Activated T-helper 1 cell treated with anti-CD3 and anti-CD28 coated beads, Interleukin-12 subunit alpha, Interleukin-12 subunit beta, Interleukin-2, Interleukin-4 antibody, amounts not matched to agents 30 ng/mL and 10 ng/mL and 1 ng/mL, durations not matched to agents 14 hours and 24 hours and 36 hours (primary cell): ENCODE measurements around the gene NTF4. TPM values are rescaled to one million over a fixed set of nuclear protein-coding genes. Genes with fewer than 3 reads are reported as not detected.

Source experiments
- DNase-seq: peaks from one replicate; pipeline ENCODE4 v3.0.0; 2021; ENCODE audit warnings: low spot score
- H3K27ac Mint-ChIP-seq: one replicate; pipeline ENCODE4 v1.8.0; 2021; ENCODE audit warnings: mild to moderate bottlenecking, mixed read lengths
- H3K27me3 Mint-ChIP-seq: one replicate; pipeline ENCODE4 v1.8.0; 2022; ENCODE audit warnings: mild to moderate bottlenecking, moderate library complexity, mixed read lengths; ENCODE audit not compliant: insufficient read depth
- H3K36me3 Mint-ChIP-seq: one replicate; pipeline ENCODE4 v1.8.0; 2021; ENCODE audit warnings: low read depth, mixed read lengths
- H3K4me1 Mint-ChIP-seq: one replicate; pipeline ENCODE4 v1.8.0; 2021; ENCODE audit warnings: low read depth, mixed read lengths
- H3K4me3 Mint-ChIP-seq: one replicate; pipeline ENCODE4 v1.8.0; 2021; ENCODE audit warnings: mild to moderate bottlenecking, moderate library complexity, mixed read lengths
- H3K9me3 Mint-ChIP-seq: one replicate; pipeline ENCODE4 v1.8.0; 2021; ENCODE audit warnings: mixed read lengths
- intact Hi-C: fragments of 100-400 bp; cut with micrococcal nuclease; formaldehyde crosslinking; loops from one replicate; pipeline ENCODE4 v1.15.1; 2024
- total RNA-seq: library from RNA; stranded (reverse); gene quantifications from 2 replicates; pipeline ENCODE4 v1.2.3, GENCODE V29; 2022

Gene NTF4
- total RNA-seq, 1 donor from 2014 or later, result not detected

DNA sequence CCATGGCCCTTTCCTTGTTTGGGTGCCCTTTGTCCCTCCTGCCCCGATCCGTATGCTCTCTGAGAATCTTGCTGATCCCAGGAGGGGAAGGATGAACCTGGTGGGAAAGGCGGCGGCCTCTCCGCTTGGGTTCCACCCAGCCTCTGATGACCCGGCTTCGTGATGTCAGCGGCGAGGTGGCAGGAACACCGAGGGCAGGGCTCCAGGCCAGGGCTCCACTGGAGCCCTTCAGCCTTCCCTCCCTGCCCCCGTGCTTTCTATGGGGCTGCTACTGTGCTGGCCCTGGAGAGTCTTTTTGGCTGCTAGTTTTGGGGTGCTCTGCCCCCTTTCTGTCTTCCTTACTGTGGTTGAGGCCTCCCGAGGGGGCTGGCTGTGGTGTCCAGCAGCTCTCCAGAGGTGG lies 37.7 kb upstream of the NTF4 start:
- Mint-ChIP-seq H3K4me1 (peaks cover 12% of the 10 kb centered on the region), H3K36me3 (peaks cover 42% of the 10 kb centered on the region), H3K4me3 (no peak overlapping the region), H3K9me3 (no peaks in the 10 kb centered on the region), H3K27me3 (no peaks in the 10 kb centered on the region), H3K27ac (no peak overlapping the region)
- no peak for DNase-seq
- intact Hi-C loops, result no loop called here

DNA sequence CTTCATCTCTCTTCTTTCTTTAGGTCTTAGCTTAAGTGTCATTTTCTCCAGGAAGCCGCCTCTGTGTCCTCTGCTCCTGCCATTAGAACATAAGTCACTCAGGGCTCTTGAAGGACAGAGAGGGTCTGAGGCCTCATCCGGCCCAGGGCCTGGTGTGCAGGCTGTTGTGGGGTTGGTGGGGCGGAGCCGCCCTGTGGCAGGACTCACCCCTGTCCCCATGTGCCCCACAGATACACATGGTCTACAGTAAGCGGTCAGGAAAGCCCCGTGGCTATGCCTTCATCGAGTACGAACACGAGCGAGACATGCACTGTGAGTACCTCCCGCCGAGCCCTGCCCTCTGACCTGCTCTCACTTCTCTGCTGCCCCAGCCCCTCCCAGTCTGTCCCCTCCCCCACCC lies 36.5 kb upstream of the NTF4 start:
- H3K36me3 Mint-ChIP-seq, result peaks cover 37% of the 10 kb centered on the region

DNA sequence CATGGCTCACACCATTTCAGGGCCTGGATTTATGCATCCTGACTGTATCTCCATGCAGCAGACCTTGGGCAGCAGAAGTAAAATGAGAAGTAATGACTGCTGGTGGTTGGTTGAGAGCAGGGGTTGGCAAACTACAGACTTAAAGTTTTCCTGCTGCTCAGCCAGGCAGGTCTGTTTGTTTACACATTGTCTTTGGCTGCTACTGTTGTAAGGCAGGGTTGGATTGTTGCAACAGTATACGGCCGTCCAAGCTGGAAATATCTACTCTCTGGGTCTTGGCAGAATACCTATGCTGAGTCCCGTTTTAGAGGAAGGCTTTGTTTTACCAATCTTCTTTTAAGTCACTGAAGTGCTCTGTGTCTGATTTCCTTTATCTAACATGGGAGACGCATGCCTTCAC lies 34.2 kb upstream of the NTF4 start:
- intact Hi-C loops, result no loop called here
- Mint-ChIP-seq H3K27me3 (no peaks in the 10 kb centered on the region), H3K4me3 (no peak overlapping the region), H3K9me3 (no peaks in the 10 kb centered on the region), H3K27ac (no peak overlapping the region), H3K4me1 (peaks cover 15% of the 10 kb centered on the region), H3K36me3 (peaks cover 43% of the 10 kb centered on the region)
- no peak for DNase-seq

More for the DNA sequence above, 36.5 kb upstream of the NTF4 start:
- Mint-ChIP-seq H3K4me3 (no peak overlapping the region), H3K27ac (no peak overlapping the region), H3K4me1 (peaks cover 6% of the 10 kb centered on the region), H3K27me3 (no peaks in the 10 kb centered on the region), H3K9me3 (no peaks in the 10 kb centered on the region)
- intact Hi-C loops, result no loop called here
- DNase-seq, result no peak

DNA sequence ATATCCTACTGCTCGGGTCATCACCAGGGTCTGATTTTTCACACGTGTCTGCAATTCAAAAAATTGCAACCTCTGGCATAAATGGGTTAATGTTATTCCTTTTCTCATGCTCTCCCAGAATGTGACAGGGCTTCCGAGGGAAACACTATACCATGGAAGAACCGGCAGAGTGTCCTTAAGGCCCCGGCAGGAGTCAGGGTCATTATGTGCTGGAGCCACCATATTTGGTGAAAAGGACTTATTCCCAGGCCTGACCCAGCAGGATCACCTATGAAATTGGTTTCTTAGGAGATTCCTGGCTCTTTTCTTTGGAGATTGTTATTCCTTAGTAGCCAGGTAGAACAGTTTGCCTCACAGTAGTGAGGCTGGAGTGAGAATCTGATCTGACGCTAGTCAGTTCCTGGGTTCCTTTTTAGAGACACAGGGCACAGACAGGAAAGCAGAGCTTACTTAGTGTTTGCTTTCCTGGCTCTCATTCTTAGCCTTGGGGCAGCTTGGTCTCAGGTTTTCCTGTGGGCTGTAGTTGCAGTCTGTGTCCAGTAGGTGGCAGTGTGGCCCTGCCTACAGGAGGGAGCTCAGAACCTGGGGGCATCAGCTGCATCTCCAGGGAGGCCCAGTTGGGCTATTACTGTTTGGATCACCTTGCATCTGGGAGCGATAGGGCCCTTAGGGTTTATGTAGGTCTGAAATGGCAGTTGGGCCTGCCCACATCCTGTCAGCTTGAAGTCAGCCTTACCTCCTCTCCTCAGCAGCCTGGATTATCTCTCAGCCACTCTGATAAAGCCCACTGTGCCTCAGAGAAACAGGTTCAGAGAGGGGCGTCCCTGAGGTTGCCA lies 33.1 kb upstream of the NTF4 start:
- H3K4me1 Mint-ChIP-seq, result peaks cover 15% of the 10 kb centered on the region
- H3K36me3 Mint-ChIP-seq, result peaks cover 45% of the 10 kb centered on the region
- H3K27ac Mint-ChIP-seq, result no peak overlapping the region
- no peak overlapping the region for H3K4me3 Mint-ChIP-seq
- intact Hi-C loops, result loop anchor here (1.0 kb wide), 4 partner anchors 12 to 102 kb away; partner anchors contain the start of genes C19orf73, PPFIA3 and SNRNP70
- H3K9me3 Mint-ChIP-seq, result no peaks in the 10 kb centered on the region
- H3K27me3 Mint-ChIP-seq, result no peaks in the 10 kb centered on the region
- peak; percentile 68 for DNase-seq

DNA sequence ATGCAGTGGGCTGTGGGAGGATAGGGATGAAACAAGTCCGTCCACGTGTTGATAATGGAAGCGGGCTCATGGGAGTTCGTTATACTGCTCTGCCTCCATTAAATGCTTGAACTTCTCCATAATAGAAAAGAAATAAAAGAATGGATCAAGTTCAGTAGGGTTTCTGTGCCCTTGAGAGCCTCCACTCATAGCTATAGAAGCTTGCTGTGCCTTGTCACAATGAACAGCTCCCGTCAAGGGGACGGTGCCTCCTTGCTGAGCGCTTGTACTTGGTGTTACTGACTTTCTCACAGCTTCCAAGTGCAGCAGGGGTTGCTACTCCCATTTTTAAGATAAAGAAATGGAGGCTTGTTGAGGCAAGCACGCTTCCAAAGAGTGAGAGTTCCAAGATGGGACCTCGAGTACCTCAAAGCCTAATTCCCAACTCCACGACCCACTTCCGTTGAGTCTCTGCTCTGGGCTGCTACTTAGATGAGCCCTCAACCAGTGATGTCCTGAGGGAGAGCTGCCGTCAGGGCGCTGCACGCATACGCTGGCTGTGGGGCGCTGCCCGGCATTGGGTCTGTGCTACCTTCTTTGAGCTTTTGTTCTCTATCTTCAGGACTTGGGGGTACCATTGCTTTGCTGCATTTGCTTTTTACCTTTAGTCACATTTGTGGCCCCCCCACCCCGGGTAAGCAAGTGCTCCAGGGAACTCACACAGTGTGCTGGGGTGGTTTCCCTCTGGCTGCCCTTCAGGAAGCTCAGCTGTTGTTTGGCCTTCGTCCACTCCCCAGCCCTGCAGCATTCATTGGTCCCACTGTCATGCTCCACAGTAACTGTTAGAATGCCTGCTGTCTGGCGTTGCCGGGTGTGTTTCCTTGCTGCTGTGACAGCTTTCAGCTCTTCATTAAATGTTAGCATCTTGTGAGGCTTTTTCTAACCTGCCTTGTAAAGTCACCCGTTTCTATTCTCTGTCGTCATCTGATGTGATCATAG lies 30.2 kb upstream of the NTF4 start:
- Mint-ChIP-seq H3K9me3 (no peaks in the 10 kb centered on the region), H3K4me3 (no peak overlapping the region), H3K36me3 (peaks cover 56% of the 10 kb centered on the region), H3K4me1 (peaks cover 37% of the 10 kb centered on the region), H3K27me3 (no peaks in the 10 kb centered on the region), H3K27ac (no peak overlapping the region)
- no peak for DNase-seq
- intact Hi-C loops, result no loop called here

DNA sequence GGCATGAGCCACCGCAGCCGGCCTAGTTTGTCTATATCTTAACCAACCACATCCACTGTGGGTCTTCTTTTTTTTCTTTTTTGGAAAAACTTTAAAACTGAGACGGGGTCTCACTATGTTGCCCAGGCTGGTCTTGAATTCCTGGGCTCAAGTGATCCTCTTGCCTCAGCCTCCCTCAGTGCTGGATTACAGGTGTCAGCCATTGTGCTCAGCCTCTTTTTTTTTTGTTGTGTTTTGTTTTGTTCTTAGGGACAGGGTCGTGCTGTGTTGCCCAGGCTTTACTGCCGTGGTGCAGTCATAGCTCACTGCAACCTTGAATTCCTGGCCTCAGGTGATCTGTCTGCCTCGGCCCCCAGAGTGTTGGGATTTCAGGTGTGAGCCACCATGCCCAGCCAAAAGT lies 28.1 kb upstream of the NTF4 start:
- DNase-seq, result no peak
- Mint-ChIP-seq H3K4me3 (no peak overlapping the region), H3K27me3 (no peaks in the 10 kb centered on the region), H3K9me3 (no peaks in the 10 kb centered on the region), H3K36me3 (peaks cover 49% of the 10 kb centered on the region), H3K27ac (no peak overlapping the region), H3K4me1 (peaks cover 31% of the 10 kb centered on the region)
- intact Hi-C loops, result no loop called here

DNA sequence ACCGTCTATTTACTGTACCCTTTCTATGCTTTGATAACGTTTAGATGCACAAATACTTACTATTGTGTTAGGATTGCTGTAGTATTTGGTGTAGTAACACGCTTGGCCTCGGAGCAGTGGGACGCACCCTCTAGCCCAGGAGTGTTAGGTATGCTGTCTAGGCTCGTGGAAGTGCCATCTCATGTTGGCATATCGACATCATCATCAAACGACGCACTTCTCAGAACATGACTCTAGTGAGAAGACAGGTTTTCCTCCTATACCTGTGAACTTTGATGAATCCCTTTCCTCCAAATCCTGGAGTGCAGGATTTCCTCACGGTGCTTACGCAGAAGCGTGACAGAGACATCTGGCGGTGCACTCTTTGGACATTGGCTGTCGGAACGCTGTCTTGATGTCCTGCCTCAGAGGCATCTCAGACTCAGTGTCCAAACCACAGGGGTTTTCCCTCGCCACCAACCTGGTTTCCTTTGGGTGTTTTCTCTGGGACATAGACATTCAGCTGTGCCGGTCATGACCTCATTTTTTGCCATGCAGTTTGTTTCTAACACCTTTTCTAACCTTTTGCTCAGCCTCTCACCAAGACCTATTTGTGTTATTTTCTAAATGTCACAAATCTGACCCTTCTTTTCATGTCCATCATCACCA lies 26.9 kb upstream of the NTF4 start:
- peak overlapping the region; percentile 53 for H3K27ac Mint-ChIP-seq
- no peak overlapping the region for H3K4me3 Mint-ChIP-seq
- H3K36me3 Mint-ChIP-seq, result peaks cover 51% of the 10 kb centered on the region
- intact Hi-C loops, result no loop called here
- peaks cover 40% of the 10 kb centered on the region for H3K4me1 Mint-ChIP-seq
- no peaks in the 10 kb centered on the region for H3K9me3 Mint-ChIP-seq
- no peaks in the 10 kb centered on the region for H3K27me3 Mint-ChIP-seq
- DNase-seq, result no peak

DNA sequence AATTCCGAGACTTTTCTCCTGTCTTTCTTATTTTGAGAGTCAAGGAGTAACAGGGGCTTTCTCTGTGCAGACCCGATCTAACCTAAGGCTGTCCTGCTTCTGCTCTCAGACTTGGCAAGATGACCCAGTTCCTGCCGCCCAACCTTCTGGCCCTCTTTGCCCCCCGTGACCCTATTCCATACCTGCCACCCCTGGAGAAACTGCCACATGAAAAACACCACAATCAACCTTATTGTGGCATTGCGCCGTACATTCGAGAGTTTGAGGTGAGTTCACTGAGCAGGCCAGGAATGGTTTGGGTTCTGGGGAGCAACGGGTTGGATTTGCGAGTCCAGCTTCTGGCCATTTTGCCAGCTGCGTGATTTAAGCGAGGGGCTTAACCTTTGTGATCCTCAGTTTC lies 21.7 kb upstream of the NTF4 start:
- H3K4me1 Mint-ChIP-seq, result peaks cover 36% of the 10 kb centered on the region
- intact Hi-C loops, result no loop called here
- DNase-seq, result no peak

DNA sequence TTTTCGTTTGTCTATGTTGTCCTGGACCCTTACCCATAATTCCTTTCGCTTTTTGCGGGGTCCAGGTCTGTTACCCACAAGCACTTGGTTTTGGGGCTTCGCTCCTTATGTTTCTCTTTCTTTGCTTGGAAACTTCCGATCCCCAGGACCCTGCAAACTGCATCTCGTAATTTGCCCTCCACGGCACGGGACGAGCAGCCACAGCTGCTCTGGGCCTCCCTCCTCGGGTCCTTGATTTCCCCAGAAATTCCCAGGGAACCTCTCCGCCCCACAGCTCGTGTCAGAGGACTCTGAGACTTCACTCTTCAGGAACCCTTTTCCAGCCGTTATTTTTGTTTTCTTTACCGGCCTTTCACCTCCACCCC lies 21.2 kb upstream of the NTF4 start:
- Mint-ChIP-seq H3K4me3 (peak overlapping the region; percentile 99), H3K27ac (peak overlapping the region; percentile 80), H3K9me3 (no peaks in the 10 kb centered on the region), H3K36me3 (peaks cover 30% of the 10 kb centered on the region), H3K27me3 (peaks cover 2% of the 10 kb centered on the region), H3K4me1 (peaks cover 31% of the 10 kb centered on the region)
- no peak for DNase-seq
- intact Hi-C loops, result loop anchor here (1.0 kb wide), 5 partner anchors 11 to 93 kb away; partner anchors contain the start of genes C19orf73, GYS1, LIN7B and PPFIA3

More for the DNA sequence above, 21.7 kb upstream of the NTF4 start:
- peaks cover 33% of the 10 kb centered on the region for H3K36me3 Mint-ChIP-seq
- peak overlapping the region; percentile 99 for H3K4me3 Mint-ChIP-seq
- H3K9me3 Mint-ChIP-seq, result no peaks in the 10 kb centered on the region
- peak overlapping the region; percentile 80 for H3K27ac Mint-ChIP-seq
- H3K27me3 Mint-ChIP-seq, result peaks cover 2% of the 10 kb centered on the region

DNA sequence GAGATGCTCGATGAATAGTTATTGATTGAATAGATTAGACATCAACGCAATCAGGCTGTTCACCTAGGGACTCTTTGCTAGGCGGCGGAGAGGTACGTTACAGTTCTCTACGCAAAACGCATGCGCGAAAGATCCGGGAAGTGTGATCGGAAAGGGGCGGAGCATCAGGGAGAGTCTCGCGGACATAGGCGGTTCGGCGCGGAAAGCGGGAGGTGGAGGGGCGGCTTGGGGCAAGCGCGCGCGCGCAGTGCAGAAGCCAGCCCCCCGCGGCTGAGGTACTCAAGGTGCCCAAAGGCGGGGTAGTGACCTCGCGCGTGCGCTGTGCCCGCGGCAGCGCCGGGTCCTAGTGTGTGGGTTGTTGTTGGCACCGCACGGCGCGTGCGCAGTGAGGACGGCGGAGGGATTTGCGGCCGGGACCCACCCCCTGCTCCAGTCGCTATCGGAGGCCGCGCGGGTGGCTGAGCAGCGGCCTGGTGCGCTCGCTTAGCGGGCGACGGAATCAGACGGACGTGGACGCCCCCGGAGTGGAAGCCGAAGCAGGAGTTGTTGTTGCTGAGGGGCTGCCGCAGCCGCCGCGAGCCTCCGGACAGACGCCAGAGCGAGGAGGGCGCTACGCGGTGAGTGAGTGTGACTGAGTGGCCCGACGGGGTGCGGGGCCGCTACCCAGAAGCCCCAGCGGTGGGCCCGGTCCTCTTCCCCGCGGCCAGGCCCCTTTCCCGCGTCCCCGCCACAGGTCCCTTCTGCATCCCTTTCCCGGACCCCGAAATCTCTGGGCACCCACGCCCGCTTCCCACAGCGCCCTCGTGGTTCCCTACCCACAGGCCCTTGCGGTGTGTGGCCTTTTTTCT lies 20.6 kb upstream of the NTF4 start, which contains the start of gene SNRNP70:
Gene SNRNP70, plus strand, starts transcription at position 432 of the 848 bp plus-strand sequence. CDS start 964 bp downstream, outside the sequence.
- H3K27me3 Mint-ChIP-seq, result peaks cover 2% of the 10 kb centered on the region
- H3K4me3 Mint-ChIP-seq, result peak within 1 kb of the TSS; percentile 99
- no peaks in the 10 kb centered on the region for H3K9me3 Mint-ChIP-seq
- H3K27ac Mint-ChIP-seq, result peak within 1 kb of the TSS; percentile 80
- H3K36me3 Mint-ChIP-seq, result peaks cover 24% of the 10 kb centered on the region
- peak; percentile 99 for DNase-seq
- intact Hi-C loops, result loop anchor here (1.0 kb wide), 5 partner anchors 12 to 92 kb away; partner anchors contain the start of genes C19orf73, GYS1, LIN7B and PPFIA3
- H3K4me1 Mint-ChIP-seq, result peaks cover 25% of the 10 kb centered on the region

DNA sequence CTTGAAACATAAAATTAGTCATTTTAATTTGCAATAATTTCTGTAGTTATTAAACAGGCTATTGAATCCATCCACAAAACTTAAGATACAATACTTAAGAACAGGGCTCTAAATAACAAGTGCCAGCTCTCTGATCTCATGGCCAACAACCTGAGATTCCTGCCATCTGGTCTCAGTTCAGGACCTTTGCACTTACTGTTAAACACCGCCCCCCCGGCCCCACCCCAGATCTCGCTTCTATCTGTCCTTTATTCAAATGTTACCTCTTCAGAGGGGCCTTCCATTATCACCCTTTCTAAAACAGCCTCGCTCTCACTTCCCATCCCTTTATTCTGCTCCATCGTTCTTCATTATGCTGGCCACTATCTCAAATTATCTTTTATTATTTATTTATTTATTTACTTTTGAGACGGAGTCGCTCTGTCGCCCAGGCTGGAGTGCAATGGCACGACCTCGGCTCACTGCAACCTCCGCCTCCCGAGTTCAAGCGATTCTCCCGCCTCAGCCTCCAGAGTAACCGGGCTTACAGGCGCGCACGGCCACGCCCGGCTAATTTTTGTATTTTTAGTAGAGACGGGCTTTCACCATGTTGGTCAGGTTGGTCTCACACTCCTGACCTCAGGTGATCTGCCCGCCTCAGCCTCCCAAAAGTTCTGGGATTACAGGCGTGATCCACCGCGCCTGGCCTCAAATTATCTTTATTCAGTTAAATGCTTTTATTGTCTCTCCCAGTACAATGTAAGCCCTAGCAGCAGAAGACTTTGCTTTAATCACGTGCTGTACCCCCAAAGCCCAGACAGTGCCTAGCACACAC lies 19.8 kb upstream of the NTF4 start:
- intact Hi-C loops, result loop anchor here (1.0 kb wide), 5 partner anchors 13 to 91 kb away; partner anchors contain the start of genes C19orf73, GYS1, LIN7B and PPFIA3
- no peaks in the 10 kb centered on the region for H3K9me3 Mint-ChIP-seq
- no peak for DNase-seq
- H3K27me3 Mint-ChIP-seq, result peaks cover 2% of the 10 kb centered on the region
- peak overlapping the region; percentile 99 for H3K4me3 Mint-ChIP-seq
- H3K27ac Mint-ChIP-seq, result peak overlapping the region; percentile 80
- H3K4me1 Mint-ChIP-seq, result peaks cover 22% of the 10 kb centered on the region
- peaks cover 19% of the 10 kb centered on the region for H3K36me3 Mint-ChIP-seq
